HEK293 (cell line): ENCODE results near the gene APLP1.
A peak's percentile ranks its signal among the peaks of the same experiment; 100 is the strongest.

Source experiments
- GLI2 ChIP-seq: fragments of 450-650 bp; formaldehyde crosslinking; IDR thresholded peaks from 2 replicates; pipeline ENCODE4; 2017; ENCODE audit warnings: missing biosample characterization, missing genetic modification characterization, low read depth, borderline replicate concordance
- KLF9 ChIP-seq: fragments of 450-650 bp; formaldehyde crosslinking; IDR thresholded peaks from 2 replicates; pipeline ENCODE4 v1.5.1; 2016; ENCODE audit warnings: missing biosample characterization, missing genetic modification characterization, low read depth
- REPIN1 ChIP-seq: fragments of 450-650 bp; formaldehyde crosslinking; IDR thresholded peaks from 2 replicates; pipeline ENCODE4 v1.5.1; 2017; ENCODE audit warnings: missing biosample characterization, missing genetic modification characterization, low read depth
- SETDB1 ChIP-seq: IDR thresholded peaks from one replicate; pipeline ENCODE4 v1.6.1; 2017; ENCODE audit warnings: mild to moderate bottlenecking, low read length, moderate library complexity, mixed read lengths; ENCODE audit not compliant: insufficient read length
- SP7 ChIP-seq: fragments of 450-650 bp; formaldehyde crosslinking; IDR thresholded peaks from 2 replicates; pipeline ENCODE4 v1.5.1; 2016; ENCODE audit warnings: missing biosample characterization, missing genetic modification characterization
- ZBTB20 ChIP-seq: fragments of 450-650 bp; formaldehyde crosslinking; IDR thresholded peaks from 2 replicates; pipeline ENCODE4 v1.5.1; 2016; ENCODE audit warnings: missing biosample characterization, missing genetic modification characterization
- ZBTB8A ChIP-seq: fragments of 450-650 bp; formaldehyde crosslinking; IDR thresholded peaks from 2 replicates; pipeline ENCODE4 v1.5.1; 2016; ENCODE audit warnings: missing biosample characterization, missing genetic modification characterization
- ZFP37 ChIP-seq: fragments of 450-650 bp; formaldehyde crosslinking; IDR thresholded peaks from 2 replicates; pipeline ENCODE4 v1.5.1; 2016; ENCODE audit warnings: missing biosample characterization, missing genetic modification characterization
- ZFP41 ChIP-seq: fragments of 450-650 bp; formaldehyde crosslinking; IDR thresholded peaks from 2 replicates; pipeline ENCODE4 v1.5.1; 2016; ENCODE audit warnings: missing biosample characterization, missing genetic modification characterization, borderline replicate concordance
- ZNF202 ChIP-seq: fragments of 450-650 bp; formaldehyde crosslinking; IDR thresholded peaks from 2 replicates; pipeline ENCODE4 v1.5.1; 2016; ENCODE audit warnings: missing biosample characterization, missing genetic modification characterization, borderline replicate concordance
- ZNF223 ChIP-seq: fragments of 450-650 bp; formaldehyde crosslinking; IDR thresholded peaks from 2 replicates; pipeline ENCODE4 v1.5.1; 2016; ENCODE audit warnings: missing biosample characterization, missing genetic modification characterization
- ZNF302 ChIP-seq: fragments of 450-650 bp; formaldehyde crosslinking; IDR thresholded peaks from 2 replicates; pipeline ENCODE4 v1.5.1; 2016; ENCODE audit warnings: missing biosample characterization, missing genetic modification characterization, low read depth
- ZNF391 ChIP-seq: fragments of 450-650 bp; formaldehyde crosslinking; IDR thresholded peaks from 2 replicates; pipeline ENCODE4 v1.5.1; 2016; ENCODE audit warnings: low read depth, missing biosample characterization, missing genetic modification characterization, borderline replicate concordance
- ZNF501 ChIP-seq: fragments of 450-650 bp; formaldehyde crosslinking; IDR thresholded peaks from 2 replicates; pipeline ENCODE4 v1.5.1; 2016; ENCODE audit warnings: missing biosample characterization, missing genetic modification characterization
- ZNF510 ChIP-seq: fragments of 450-650 bp; formaldehyde crosslinking; IDR thresholded peaks from 2 replicates; pipeline ENCODE4 v1.5.1; 2018; ENCODE audit warnings: mild to moderate bottlenecking, missing genetic modification characterization, missing biosample characterization; ENCODE audit not compliant: insufficient replicate concordance
- ZNF521 ChIP-seq: fragments of 450-650 bp; formaldehyde crosslinking; IDR thresholded peaks from 2 replicates; pipeline ENCODE4 v1.5.1; 2017; ENCODE audit warnings: missing biosample characterization, mild to moderate bottlenecking, missing genetic modification characterization
- ZNF555 ChIP-seq: fragments of 450-650 bp; formaldehyde crosslinking; conservative IDR thresholded peaks from 2 replicates; pipeline ENCODE4 v1.5.1; 2017; ENCODE audit warnings: missing biosample characterization, mild to moderate bottlenecking, missing genetic modification characterization, inconsistent platforms
- ZNF596 ChIP-seq: fragments of 450-650 bp; IDR thresholded peaks from 2 replicates; pipeline ENCODE4 v1.5.0; 2018; ENCODE audit warnings: missing biosample characterization, mild to moderate bottlenecking, missing genetic modification characterization, moderate library complexity
- ZNF624 ChIP-seq: fragments of 450-650 bp; formaldehyde crosslinking; IDR thresholded peaks from 2 replicates; pipeline ENCODE4 v1.5.1; 2017; ENCODE audit warnings: missing biosample characterization, missing genetic modification characterization
- ZNF629 ChIP-seq: fragments of 450-650 bp; formaldehyde crosslinking; IDR thresholded peaks from 2 replicates; pipeline ENCODE4 v1.5.1; 2017; ENCODE audit warnings: missing biosample characterization, missing genetic modification characterization
- ZNF670 ChIP-seq: fragments of 450-650 bp; formaldehyde crosslinking; IDR thresholded peaks from 2 replicates; pipeline ENCODE4 v1.5.1; 2016; ENCODE audit warnings: missing biosample characterization, missing genetic modification characterization, low read depth
- ZNF843 ChIP-seq: fragments of 450-650 bp; formaldehyde crosslinking; IDR thresholded peaks from 2 replicates; pipeline ENCODE4 v1.5.1; 2016; ENCODE audit warnings: missing biosample characterization, missing genetic modification characterization
- TF ChIP-seq, protein P1 (sequence below): fragments of 450-650 bp; formaldehyde crosslinking; IDR thresholded peaks from 2 replicates; pipeline ENCODE4 v1.5.1; 2016; ENCODE audit warnings: missing biosample characterization, missing genetic modification characterization
- TF ChIP-seq, protein P2 (sequence below): fragments of 450-650 bp; formaldehyde crosslinking; IDR thresholded peaks from 2 replicates; pipeline ENCODE4 v1.5.1; 2016; ENCODE audit warnings: missing biosample characterization, missing genetic modification characterization, borderline replicate concordance
- TF ChIP-seq, protein P3 (sequence below): fragments of 450-650 bp; formaldehyde crosslinking; IDR thresholded peaks from 2 replicates; pipeline ENCODE4 v1.5.1; 2016; ENCODE audit warnings: missing biosample characterization, missing genetic modification characterization
- TF ChIP-seq, protein P4 (sequence below): fragments of 450-650 bp; formaldehyde crosslinking; IDR thresholded peaks from 2 replicates; pipeline ENCODE4 v1.5.1; 2016; ENCODE audit warnings: missing biosample characterization, missing genetic modification characterization
- TF ChIP-seq, protein P5 (sequence below): fragments of 450-650 bp; formaldehyde crosslinking; IDR thresholded peaks from 2 replicates; pipeline ENCODE4 v1.5.1; 2016; ENCODE audit warnings: missing biosample characterization, missing genetic modification characterization
- TF ChIP-seq, protein P6 (sequence below): fragments of 450-650 bp; formaldehyde crosslinking; IDR thresholded peaks from 2 replicates; pipeline ENCODE4 v1.5.1; 2016; ENCODE audit warnings: missing biosample characterization, missing genetic modification characterization

Gene APLP1

DNA sequence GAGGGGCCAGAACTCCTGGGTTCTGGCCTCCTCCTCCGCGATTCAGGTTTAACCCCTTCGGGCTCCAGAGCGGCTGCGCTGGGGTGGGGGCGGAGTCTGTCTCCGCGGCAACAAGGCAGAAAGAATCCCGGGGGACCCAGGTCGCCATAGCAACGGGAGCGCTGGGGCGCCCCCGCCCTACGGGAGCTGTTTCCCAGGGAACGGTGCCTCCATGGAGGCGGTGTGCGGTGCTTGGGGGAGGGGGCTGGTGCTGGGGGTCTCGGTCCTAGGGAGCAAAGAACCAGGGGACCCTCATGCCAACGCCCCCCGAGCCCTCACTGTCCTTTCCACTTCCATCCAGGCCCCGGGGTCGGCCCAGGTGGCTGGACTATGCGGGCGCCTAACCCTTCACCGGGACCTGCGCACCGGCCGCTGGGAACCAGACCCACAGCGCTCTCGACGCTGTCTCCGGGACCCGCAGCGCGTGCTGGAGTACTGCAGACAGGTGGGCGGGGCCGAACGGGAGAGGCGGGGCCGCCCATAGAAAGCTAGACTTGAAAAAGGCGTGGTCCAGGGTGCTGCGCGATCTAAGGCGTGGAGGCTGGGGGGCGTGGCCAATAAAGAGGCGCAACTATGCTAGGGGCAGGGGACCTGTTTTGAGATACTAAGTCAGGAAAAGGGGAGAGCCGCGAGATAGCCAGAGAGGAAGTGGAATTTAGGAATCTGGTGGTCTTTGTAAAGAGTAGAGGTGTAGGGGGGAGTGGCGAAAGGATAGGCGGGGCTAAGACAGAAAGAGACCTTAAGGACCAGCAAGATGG, 1.2 kb downstream of the APLP1 start (continued):
- TF ChIP-seq, protein P1, sequence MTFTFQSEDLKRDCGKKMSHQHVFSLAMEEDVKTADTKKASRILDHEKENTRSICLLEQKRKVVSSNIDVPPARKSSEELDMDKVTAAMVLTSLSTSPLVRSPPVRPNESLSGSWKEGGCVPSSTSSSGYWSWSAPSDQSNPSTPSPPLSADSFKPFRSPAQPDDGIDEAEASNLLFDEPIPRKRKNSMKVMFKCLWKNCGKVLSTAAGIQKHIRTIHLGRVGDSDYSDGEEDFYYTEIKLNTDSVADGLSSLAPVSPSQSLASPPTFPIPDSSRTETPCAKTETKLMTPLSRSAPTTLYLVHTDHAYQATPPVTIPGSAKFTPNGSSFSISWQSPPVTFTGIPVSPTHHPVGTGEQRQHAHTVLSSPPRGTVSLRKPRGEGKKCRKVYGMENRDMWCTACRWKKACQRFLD (tag by site-specific recombination), result no peak
- TF ChIP-seq, protein P2, sequence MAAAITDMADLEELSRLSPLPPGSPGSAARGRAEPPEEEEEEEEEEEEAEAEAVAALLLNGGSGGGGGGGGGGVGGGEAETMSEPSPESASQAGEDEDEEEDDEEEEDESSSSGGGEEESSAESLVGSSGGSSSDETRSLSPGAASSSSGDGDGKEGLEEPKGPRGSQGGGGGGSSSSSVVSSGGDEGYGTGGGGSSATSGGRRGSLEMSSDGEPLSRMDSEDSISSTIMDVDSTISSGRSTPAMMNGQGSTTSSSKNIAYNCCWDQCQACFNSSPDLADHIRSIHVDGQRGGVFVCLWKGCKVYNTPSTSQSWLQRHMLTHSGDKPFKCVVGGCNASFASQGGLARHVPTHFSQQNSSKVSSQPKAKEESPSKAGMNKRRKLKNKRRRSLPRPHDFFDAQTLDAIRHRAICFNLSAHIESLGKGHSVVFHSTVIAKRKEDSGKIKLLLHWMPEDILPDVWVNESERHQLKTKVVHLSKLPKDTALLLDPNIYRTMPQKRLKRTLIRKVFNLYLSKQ (tag by site-specific recombination), result no peak
- no peak for TF ChIP-seq ZNF302 (tag by site-specific recombination)
- no peak for TF ChIP-seq ZNF555
- peak; percentile 55 for TF ChIP-seq ZNF843 (tag by site-specific recombination)
- no peak for TF ChIP-seq ZNF670
- TF ChIP-seq, protein P3, sequence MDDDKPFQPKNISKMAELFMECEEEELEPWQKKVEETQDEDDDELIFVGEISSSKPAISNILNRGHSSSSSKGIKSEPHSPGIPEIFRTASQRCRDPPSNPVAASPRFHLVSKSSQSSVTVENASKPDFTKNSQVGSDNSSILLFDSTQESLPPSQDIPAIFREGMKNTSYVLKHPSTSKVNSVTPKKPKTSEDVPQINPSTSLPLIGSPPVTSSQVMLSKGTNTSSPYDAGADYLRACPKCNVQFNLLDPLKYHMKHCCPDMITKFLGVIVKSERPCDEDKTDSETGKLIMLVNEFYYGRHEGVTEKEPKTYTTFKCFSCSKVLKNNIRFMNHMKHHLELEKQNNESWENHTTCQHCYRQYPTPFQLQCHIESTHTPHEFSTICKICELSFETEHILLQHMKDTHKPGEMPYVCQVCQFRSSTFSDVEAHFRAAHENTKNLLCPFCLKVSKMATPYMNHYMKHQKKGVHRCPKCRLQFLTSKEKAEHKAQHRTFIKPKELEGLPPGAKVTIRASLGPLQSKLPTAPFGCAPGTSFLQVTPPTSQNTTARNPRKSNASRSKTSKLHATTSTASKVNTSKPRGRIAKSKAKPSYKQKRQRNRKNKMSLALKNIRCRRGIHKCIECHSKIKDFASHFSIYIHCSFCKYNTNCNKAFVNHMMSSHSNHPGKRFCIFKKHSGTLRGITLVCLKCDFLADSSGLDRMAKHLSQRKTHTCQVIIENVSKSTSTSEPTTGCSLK (tag by site-specific recombination), result no peak
- peak; percentile 100 for TF ChIP-seq KLF9 (tag by site-specific recombination)
- peak; percentile 40; the same call in 1 of the 2 replicates for TF ChIP-seq ZBTB20
- no peak for TF ChIP-seq ZNF624 (tag by site-specific recombination)
- peak; percentile 74; the same call in 1 of the 2 replicates for TF ChIP-seq ZNF391 (tag by site-specific recombination)
- TF ChIP-seq GLI2 (tag by site-specific recombination), result no peak
- TF ChIP-seq ZNF501 (tag by site-specific recombination), result peak; percentile 71; the same call in 1 of the 2 replicates
- no peak for TF ChIP-seq ZFP37
- peak; percentile 43; the same call in 1 of the 2 replicates for TF ChIP-seq ZBTB8A (tag by site-specific recombination)
- TF ChIP-seq ZFP41 (tag by site-specific recombination), result no peak
- no peak for TF ChIP-seq REPIN1 (tag by site-specific recombination)
- TF ChIP-seq, protein P4, sequence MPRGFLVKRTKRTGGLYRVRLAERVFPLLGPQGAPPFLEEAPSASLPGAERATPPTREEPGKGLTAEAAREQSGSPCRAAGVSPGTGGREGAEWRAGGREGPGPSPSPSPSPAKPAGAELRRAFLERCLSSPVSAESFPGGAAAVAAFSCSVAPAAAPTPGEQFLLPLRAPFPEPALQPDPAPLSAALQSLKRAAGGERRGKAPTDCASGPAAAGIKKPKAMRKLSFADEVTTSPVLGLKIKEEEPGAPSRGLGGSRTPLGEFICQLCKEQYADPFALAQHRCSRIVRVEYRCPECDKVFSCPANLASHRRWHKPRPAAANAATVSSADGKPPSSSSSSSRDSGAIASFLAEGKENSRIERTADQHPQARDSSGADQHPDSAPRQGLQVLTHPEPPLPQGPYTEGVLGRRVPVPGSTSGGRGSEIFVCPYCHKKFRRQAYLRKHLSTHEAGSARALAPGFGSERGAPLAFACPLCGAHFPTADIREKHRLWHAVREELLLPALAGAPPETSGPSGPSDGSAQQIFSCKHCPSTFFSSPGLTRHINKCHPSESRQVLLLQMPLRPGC (tag by site-specific recombination), result no peak; the same call in 1 of the 2 replicates
- peak; percentile 54 for TF ChIP-seq ZNF629 (tag by site-specific recombination)
- TF ChIP-seq ZNF510 (tag by site-specific recombination), result no peak
- TF ChIP-seq, protein P5, sequence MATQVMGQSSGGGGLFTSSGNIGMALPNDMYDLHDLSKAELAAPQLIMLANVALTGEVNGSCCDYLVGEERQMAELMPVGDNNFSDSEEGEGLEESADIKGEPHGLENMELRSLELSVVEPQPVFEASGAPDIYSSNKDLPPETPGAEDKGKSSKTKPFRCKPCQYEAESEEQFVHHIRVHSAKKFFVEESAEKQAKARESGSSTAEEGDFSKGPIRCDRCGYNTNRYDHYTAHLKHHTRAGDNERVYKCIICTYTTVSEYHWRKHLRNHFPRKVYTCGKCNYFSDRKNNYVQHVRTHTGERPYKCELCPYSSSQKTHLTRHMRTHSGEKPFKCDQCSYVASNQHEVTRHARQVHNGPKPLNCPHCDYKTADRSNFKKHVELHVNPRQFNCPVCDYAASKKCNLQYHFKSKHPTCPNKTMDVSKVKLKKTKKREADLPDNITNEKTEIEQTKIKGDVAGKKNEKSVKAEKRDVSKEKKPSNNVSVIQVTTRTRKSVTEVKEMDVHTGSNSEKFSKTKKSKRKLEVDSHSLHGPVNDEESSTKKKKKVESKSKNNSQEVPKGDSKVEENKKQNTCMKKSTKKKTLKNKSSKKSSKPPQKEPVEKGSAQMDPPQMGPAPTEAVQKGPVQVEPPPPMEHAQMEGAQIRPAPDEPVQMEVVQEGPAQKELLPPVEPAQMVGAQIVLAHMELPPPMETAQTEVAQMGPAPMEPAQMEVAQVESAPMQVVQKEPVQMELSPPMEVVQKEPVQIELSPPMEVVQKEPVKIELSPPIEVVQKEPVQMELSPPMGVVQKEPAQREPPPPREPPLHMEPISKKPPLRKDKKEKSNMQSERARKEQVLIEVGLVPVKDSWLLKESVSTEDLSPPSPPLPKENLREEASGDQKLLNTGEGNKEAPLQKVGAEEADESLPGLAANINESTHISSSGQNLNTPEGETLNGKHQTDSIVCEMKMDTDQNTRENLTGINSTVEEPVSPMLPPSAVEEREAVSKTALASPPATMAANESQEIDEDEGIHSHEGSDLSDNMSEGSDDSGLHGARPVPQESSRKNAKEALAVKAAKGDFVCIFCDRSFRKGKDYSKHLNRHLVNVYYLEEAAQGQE (tag by site-specific recombination), result peak; percentile 58; the same call in 1 of the 2 replicates
- TF ChIP-seq SP7 (tag by site-specific recombination), result peak; percentile 76; the same call in 1 of the 2 replicates
- no peak for TF ChIP-seq ZNF596 (tag by site-specific recombination)
- no peak for TF ChIP-seq ZNF521 (tag by site-specific recombination)
- no peak for TF ChIP-seq ZNF202 (tag by site-specific recombination)
- TF ChIP-seq SETDB1, result no peak
- no peak for TF ChIP-seq ZNF223 (tag by site-specific recombination)
- TF ChIP-seq, protein P6, sequence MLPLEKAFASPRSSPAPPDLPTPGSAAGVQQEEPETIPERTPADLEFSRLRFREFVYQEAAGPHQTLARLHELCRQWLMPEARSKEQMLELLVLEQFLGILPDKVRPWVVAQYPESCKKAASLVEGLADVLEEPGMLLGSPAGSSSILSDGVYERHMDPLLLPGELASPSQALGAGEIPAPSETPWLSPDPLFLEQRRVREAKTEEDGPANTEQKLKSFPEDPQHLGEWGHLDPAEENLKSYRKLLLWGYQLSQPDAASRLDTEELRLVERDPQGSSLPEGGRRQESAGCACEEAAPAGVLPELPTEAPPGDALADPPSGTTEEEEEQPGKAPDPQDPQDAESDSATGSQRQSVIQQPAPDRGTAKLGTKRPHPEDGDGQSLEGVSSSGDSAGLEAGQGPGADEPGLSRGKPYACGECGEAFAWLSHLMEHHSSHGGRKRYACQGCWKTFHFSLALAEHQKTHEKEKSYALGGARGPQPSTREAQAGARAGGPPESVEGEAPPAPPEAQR, result no peak
